Activated CD4-positive, alpha-beta T cell treated with anti-CD3 and anti-CD28 coated beads, Interleukin-2, amount 50 U/mL, for 1 hour (primary cell): Measurements from ENCODE around the gene SMARCA4.

ENCODE experiments used
- DNase-seq: peaks from one replicate; pipeline ENCODE4 v3.0.0-alpha.2; 2020

The SMARCA4 gene

DNA sequence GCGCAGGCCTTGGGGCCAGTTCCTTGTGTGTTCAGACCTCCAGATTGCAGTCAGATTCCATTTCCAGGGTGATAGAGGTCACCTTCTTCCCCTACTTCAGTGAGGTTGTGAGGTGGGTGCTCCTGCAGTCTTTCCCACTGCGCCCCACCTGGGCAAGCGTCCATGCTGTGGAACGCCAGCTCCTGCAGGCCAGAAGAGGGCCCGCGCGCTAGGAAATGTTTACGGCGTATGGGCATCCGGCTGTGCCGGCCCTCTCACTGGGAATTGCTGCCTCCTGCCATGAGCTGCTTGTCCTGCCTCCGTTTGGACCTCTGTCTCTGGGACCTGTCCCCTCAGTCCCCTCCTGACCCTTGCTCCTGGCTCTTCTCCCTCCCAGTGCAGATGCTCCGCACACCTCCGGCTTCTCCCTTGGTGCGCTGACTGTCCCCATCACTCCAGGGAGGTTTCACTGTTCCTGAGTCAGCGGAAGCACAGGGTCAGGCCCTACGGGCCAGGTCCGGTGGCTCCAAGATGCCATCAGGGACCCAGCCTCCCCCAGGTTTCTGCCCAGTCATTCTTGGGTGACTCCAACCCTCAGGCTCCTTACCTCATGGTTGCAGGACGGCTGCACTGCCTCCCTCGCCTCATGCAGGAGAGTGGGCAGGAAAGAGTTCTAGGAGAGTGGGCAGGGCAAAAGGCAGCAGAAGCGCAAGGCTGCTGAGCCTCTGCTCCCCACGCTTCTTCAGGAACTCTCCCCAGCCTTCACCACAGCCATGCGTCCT, 56.6 kb downstream of the SMARCA4 start:
- DNase-seq = no peak

DNA sequence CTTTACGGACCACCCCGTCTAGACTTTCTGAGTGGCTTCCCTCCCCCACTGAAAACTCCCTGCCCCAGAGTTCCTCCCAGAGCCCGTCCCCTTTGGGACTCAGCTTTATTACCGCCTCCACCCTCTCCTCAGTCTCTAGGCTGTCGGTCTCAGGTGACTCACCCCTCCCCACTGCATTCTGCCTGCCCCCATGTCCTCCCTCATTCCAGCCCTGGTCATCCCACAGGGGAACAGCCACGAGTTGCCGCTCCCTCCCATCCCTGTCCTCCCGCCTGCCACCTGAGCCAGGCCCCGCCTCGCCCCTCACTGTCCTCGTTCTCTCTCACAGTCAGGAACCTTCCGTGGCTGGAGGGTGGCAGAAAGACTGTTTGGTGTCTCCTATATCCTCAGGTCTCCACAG, 57.3 kb downstream of the SMARCA4 start:
- DNase-seq = no peak

DNA sequence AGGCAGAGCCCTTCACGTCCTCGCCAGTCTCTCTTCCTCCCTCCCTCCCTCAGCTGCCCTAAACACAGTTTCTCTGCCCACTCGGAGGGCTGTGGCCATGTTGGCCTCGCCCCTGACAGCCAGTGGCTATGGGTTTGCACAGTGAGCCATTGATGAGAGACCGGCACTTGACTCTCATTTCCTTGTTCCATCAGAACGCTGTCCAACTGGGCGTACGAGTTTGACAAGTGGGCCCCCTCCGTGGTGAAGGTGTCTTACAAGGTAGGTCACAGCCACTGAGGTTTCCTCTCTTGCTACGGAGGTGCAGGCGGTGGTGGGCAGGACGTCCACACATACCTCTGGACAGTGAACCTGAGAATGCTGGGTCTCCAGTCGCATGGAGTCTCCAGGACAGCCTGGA, 57.9 kb downstream of the SMARCA4 start:
- DNase-seq = no peak

DNA sequence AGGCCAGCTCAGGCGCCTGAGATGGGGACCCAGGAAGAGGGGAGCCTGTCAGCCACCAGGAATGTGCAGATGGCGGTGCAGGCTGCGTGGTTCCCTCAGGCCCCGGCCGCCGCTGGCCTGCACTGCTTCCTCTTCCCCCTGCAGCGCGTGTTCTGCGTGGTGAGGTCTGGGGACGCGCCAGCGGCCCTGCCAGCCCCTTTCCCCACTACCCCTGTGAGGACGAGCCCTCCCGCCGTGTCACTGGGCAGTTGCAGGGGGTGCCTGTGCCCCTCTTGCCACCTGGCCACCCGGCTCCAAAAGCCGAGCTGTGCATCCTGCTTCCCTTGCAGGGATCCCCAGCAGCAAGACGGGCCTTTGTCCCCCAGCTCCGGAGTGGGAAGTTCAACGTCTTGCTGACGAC, 58.4 kb downstream of the SMARCA4 start:
- DNase-seq = no peak

DNA sequence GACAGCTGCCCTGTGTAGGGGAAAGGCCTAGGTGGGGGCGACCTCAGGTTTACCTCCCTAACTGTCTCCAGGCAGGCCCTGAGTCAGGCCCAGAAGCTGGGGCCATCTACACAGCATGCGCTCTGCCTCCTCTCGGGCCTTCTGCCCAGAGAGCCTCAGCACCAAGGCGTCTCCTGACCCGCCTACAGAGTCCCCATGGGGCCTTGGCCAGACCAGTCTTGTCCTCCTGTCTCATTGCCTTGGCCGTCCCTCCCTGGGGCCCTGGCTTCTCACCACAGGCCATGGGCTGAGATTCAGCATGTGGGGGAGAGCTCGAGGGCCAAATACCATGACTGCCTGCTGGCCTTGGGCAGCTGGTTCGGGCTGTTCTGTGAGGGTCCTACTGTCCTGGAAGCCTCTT, 59.0 kb downstream of the SMARCA4 start:
- no peak for DNase-seq

DNA sequence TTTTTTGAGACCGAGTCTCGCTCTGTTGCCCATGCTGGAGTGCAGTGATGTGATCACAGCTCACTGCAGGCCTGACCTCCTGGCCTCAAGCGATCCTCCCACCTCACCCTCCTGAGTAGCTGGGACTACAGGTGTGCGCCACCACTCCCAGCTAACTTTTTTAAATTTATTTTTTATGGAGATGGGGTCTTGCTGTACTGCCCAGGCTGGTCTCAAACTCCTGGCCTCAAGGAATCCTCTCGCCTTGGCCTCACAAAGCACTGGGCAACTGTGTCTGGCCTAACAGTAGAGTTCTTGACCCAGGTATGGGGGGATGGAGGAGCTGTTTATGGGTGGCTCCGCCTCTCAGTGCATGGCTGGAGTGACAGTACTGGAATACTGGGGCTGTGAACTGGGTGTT, 59.6 kb downstream of the SMARCA4 start:
- DNase-seq = no peak

DNA sequence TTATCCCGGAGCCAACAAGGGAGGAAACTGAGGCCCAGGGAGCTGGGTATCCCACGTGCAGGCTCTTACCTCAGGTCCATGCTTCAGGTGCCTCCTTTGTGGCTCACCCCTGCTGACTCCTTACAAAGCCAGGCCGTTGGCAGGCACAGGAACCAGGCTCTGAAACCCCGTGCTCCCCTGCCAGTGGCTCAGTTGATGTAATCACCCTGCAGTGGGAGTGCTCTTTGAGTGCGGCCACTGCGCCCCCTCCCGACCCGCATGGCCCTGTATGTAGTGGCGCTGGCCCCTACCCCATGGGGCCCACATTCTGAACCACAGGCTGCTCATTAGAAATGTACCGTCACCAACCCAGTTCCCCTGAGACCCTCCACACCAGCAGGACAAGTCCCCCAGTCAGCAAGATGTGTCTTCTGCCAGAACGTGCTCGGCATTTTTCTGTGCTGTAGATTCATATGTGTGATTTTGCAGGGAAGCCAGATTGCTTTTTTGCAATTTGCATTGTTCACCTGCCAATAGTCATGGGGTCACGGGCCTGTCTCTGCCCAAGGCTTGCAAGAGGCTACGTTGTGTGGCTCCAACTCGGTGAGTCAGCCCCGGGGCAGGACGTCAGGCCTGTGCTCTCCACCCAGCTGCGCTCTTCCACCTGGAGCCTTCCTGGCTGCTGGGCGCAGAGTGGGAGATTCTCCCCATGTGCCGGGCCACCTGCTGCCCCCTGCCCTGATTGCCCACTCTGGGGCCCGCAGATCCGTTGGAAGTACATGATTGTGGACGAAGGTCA, 60.3 kb downstream of the SMARCA4 start:
- no peak for DNase-seq

DNA sequence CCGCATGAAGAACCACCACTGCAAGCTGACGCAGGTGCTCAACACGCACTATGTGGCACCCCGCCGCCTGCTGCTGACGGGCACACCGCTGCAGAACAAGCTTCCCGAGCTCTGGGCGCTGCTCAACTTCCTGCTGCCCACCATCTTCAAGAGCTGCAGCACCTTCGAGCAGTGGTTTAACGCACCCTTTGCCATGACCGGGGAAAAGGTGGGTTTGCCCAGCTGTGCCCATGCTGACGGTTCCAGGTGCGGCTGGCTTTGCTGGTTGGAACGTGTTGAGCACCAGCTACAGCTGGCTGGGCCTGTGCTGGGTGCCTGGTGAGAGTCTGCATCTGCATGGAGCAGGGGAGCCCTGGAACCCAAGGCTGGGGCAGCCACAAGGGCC, 60.9 kb downstream of the SMARCA4 start:
- DNase-seq = no peak

DNA sequence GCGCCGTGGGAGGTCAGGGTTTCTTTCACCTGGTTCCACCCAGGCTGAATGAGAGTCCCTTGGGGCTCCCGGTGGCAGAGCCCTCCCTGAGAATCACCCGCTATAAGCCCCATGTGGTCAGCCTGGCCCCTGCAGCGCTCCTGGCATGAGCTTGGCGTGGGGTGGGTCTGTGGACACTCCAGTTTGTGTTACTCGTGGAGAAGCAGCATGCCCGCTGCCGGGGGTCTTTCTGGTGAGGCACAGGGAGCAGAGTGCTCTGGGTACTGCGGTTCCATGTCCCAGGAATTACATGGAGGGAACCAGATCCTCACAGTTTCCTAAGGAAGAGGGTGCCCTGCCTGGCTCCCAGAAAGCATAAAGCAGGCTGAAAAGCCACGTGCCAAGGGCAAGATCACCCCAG, 62.2 kb downstream of the SMARCA4 start:
- no peak for DNase-seq

DNA sequence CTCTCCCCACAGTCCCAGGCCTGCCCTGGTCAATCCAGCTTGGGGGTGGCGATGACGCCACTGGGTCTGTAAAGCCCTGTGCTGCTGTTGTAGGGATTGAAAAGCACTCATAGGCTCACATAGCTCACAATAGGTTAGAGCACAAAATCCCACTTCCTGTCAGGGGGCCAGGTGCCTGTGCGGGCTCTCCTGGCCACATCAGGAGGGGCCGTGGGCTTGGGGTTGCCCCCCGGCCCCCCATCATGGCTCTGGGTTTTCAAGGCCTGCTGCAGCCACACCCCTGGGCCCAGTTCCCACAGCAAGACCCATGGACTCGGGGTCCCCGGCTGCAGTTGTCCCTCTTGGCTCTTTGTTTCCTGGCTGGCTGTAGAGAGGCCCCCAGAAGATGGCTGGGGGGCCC, 62.9 kb downstream of the SMARCA4 start:
- no peak for DNase-seq

DNA sequence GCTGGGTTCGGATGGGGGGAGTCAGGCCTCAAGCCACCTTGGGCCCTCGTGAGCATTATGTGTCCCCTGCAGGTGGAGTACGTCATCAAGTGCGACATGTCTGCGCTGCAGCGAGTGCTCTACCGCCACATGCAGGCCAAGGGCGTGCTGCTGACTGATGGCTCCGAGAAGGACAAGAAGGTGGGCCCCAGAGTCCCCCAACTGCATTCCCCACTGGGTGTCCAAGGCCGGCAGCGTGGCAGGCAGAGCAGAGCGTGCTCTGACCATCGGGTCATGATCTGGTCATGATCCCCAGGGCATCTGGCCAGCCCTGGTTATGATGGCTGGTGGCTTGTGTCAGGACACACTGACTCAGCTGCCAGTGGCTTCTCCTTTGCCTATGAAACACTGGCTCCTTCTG, 63.4 kb downstream of the SMARCA4 start:
- DNase-seq = no peak

DNA sequence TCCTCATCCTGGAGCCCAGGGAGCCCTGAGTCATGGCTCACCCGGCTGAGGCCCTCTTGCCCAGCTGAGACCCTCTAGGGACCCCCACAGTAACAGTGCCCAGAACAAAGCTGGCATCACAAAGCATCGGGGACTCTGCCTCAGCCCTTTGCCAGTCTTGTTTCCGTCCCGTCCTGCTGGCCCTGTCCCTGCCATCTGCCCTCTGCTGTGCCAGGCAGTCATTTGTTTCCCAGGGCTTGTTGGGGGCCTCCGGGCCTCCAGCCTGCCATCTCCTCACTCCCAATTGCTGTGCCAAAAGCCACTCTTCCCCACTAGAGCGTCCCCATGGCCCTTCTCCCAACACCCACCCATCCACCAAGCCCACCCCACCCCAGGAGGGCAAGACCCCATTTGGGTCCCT, 64.2 kb downstream of the SMARCA4 start:
- DNase-seq = no peak

DNA sequence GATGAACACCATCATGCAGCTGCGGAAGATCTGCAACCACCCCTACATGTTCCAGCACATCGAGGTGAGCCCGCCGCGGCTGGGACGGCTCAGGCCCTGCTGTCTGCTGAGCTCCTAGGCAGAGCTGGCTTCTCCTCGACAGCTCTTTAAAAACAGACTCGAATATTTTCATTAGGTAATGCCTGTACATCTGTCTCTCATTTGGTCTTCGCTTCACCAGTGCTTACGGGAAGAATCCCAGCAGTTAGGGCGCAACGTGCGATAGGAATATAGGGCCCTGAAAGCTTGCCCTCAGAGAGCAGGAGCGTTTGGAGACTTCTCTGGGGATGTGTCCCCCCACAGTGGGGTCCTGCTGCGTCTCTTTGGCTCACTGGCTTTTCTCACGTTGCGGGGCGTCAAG, 64.6 kb downstream of the SMARCA4 start:
- no peak for DNase-seq

DNA sequence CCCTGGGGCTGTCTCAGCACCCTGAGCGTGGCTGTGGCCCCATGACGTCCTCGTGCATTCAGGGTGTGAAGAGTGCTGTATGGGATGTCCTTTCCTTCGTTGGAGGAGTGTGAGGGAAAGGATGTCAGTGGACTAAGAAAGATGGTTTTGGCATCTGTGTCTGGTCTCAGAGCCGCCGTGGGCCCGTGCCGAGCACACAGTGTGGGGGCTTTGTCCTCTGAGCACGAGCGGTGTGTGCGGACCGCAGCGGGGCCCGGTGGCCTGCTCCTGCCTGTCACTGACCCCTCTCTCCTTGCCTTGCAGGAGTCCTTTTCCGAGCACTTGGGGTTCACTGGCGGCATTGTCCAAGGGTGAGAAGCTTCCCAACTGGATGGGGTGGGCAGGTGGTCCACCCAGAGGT, 65.2 kb downstream of the SMARCA4 start:
- no peak for DNase-seq

DNA sequence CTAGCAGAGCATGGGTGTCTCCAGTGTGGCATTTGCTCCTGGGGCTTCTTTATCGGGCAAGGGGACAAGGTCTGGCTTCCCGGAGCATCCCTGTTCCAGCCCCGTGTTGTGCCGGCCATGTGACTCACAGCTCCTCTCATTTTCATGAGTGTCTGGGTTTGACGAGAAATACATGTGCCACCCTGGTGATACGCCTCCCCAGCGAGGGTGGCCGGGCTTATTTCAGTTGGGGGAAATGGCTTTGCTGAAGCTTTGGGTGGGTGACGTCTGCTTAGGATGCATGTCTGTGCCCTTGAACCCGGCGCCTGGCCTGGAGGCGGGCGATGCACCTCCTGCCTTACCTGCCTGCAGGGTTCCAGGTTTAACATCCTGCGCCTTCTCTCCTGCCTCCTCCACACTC, 66.6 kb downstream of the SMARCA4 start:
- no peak for DNase-seq

DNA sequence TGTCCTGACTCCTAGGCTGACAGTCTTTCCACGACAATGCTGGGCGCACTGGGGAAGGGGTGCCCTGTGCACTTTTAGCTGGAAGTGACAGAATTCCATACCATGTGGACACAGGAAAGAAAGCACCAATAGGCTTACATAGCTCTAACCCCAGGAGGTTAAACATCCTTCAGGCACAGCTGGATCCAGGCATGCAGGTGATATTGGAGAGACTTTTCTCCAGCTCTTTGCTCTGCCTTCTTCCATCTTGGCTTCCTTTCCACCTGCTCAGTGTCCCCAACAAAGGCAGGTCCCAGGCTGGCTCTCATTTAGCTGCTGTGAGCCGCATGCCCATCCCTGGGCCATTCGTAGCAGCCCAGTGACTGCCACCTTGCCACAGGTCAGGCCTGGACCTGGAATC, 67.3 kb downstream of the SMARCA4 start:
- no peak for DNase-seq

DNA sequence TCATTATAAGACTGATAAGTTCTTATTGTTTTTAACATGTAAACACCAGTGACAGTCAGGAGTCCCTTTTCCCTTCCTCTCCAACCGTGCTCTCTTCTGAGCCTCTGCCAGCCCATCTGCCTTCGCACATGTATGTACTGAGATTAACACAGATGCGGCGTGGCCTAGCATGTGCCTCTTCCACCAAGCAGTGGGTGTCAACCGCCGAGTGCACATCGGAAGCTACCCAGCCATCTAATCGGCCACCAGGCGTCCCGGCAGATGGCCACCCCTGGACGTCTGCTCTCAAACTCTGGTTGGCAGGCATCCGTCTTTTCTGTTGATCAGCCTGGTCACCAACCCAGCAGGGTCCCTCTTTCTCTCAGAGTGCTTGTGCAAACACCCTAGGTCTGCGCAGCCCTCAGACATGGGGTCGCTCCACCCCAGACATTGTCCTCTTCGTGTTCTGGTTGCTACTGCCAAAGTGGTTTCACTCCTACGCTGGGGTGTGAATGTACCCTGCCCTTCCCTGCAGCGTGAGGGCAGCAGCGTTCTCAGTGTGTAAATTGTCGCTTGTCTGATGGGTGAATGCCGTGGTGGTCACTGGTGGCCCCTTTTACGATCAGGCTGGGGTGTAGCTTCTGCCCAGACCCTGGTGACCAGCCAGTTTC, 70.7 kb downstream of the SMARCA4 start:
- DNase-seq = no peak

DNA sequence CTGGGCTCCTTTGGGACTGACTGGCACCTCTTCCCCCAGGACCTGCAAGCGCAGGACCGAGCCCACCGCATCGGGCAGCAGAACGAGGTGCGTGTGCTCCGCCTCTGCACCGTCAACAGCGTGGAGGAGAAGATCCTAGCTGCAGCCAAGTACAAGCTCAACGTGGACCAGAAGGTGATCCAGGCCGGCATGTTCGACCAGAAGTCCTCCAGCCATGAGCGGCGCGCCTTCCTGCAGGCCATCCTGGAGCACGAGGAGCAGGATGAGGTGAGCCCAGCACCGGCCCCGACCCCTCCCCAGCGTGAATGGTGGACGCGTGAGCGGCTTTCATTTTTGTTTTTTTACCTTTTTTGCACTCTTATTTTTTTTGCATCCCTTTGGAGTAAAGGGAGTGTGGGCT, 72.4 kb downstream of the SMARCA4 start:
- DNase-seq = no peak

DNA sequence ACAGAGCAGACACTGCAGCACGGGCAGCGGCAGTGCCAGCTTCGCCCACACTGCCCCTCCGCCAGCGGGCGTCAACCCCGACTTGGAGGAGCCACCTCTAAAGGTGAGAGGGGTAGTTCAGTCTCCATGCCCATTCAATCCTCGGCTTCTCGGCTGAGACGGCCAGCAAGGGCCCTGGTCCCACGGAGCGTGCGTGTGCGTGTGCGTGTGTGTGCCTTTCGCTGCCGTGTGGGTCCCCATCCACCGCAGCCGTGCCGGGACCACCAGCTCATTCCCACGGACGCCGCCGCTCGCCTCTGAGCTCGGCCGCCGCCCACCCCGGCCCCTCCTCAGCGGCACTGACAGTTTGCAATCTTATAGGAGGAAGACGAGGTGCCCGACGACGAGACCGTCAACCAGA, 72.9 kb downstream of the SMARCA4 start:
- no peak for DNase-seq

DNA sequence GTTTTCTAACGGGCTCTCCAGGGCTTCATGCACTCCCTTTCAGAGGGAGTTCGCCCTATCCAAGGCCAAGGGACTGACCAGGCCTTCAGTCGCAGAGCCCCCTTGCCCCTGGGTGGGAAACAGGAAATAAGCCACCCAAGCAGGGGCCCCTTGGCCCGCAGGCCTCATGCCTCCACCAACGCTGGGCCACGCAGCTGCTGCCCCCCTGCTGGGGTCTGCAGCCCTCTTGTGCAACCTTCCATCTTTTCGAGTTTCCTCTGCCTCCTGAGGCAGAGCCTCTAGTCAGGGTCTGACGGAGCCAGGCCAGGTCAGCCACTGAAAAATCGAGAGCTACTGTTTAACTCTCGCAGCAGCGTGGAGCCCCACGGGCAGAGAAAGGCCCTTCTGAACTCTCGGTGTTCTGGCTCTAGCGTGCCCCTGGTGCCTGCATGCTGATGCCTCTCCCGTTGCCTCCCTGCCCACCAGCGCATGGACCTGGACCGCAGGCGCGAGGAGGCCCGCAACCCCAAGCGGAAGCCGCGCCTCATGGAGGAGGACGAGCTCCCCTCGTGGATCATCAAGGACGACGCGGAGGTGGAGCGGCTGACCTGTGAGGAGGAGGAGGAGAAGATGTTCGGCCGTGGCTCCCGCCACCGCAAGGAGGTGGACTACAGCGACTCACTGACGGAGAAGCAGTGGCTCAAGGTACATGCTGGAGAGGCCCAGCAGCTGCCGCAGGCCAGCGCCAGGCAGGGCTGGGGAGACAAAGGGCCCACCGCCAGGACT, 73.8 kb downstream of the SMARCA4 start:
- no peak for DNase-seq

DNA sequence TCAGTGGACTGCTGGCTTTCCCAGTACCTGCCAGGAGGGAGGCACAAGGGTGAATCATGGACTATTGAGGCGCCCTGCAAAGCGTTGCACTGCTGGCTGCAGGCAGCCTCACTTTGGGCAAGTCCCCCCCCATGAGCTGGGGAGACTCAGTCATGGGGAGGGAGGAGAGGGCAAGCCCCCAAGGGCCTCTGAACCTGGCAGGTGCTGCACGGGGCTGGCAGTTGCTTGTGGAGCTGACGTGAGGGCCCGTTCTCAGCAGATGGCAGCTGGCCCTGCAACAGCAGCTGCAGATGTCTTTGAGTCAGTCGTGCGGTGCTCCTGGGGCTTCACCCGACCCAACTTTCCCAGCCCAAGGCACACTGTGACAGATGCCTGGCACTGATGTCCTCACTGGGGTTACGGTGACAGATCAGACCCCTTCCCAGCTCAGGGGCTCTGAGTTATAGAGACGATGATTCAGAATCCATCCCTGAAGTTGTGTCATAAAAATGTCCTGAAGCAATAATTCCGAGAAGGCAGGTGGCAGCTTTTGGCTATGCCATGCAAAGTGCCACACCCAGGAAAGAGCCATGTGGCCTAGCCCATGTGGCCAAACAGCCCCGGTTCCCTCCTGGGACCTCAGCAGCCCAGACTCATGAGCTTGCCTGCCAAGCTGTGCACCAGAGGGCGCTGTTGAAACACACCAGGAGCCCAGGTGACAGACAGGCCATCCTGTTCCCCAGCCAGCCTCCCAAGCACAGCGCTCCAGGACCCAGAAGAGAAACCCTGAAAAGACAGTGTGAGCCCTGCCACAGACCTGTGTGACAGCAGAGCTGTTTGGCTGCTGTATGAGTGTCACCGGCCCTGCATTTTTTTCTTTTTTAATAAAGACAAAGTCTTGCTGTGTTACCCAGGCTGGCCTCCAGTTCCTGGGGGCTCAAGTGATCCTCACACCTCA, 74.9 kb downstream of the SMARCA4 start:
- peak; percentile 90 for DNase-seq

DNA sequence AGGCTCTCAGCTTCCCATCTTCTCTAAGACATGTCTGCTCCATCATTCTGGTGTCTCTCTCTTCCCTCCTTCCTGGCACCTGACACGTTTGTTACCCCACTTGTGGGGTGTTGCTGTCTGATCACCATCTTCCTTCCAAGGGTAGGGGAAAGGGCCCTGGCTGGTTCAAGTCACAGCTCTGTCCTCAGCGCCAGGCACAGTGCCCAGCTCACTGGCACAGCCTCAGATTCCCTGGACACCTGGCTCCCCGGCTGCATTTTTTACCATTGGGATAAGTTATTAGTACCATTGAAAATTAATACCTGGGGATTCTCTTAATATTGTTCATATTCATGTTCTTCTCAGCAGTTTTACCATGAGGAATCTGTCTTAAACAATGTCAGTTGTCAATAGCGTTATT, 77.7 kb downstream of the SMARCA4 start:
- no peak for DNase-seq
